H1 (cell line): ENCODE measurements around the gene GNAL. TPM values are rescaled to one million over a fixed set of nuclear protein-coding genes. Genes with fewer than 3 reads are reported as not detected.

Experiments
- EP300 ChIP-seq, 2 experiments: IDR thresholded peaks; 1 replicate in 1 of 2; 2 replicates in 1 of 2; pipeline ENCODE4 v1.6.1; 2011 to 2012; ENCODE audit warnings: low read depth in 2 of 2, low read length in 2 of 2, mild to moderate bottlenecking in 2 of 2, borderline replicate concordance in 1 of 2, inconsistent platforms in 1 of 2, moderate library complexity in 1 of 2
- polyA plus RNA-seq, 7 experiments: library from polyadenylated mRNA; depleted of rRNA in 3 of 7; stranded (reverse) in 5 of 7; unstranded in 2 of 7; fragments of >200 nt in 5 of 7; fragments of 200-250 nt in 2 of 7; gene quantifications; 1 replicate in 5 of 7; 2 replicates in 1 of 7; 4 replicates in 1 of 7; pipeline versions ENCODE4 v1.2.1 to v1.2.3, GENCODE V29; 2011 to 2013; ENCODE audit warnings: missing spikeins in 2 of 7, mixed read lengths in 2 of 7
- total RNA-seq: library from RNA; stranded (reverse); fragmentation: NEBNext Ultra II Directional; extraction: Animal tissue kit (Norgen Biotek cat#: 25700); gene quantifications from 2 replicates; pipeline ENCODE4 v1.2.1, GENCODE V29; 2021

GNAL gene
- total and polyA plus RNA-seq, 2 of the 8 experiments (the other 6 are each of a cell fraction or from before 2014, with no cell fraction given) = 13.2 to 18.3 TPM

DNA sequence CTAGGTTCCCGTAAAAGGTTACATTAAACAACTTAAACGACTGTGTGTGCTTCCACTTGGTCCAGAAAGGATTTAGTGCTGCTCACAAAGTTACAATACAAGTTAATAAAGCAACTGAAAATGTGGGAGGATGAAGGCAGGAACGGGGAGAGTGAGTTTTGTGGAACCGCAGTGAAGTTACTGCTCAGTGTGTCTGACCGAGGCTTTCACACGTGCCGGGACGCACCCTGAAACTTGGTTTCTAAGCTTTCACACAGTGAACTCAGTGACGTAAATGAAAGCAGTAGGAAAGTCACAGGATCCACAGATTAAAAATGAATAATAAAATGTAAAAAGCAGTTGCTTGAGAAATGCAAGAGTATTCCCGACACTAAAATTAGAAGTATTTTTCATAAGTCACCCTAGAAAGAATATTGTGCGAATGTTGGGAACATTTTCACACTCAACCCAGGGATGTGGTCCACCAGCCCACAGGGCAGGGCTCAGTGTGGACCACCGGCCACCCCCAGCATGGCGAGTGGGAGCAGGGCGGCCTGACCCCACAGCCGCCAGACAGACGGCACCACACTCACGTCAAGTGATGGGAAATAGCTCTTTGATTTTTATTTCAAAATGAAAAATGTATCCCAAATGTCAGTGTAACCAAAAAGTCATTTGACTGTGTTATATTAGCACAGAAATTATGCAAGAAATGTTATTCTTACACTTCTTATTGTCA, 129.6 kb downstream of the GNAL start (continued):
- no peak for TF ChIP-seq EP300 (IDR thresholded peaks at IDR 0.05; ENCODE audit: borderline replicate concordance in 1 of 2, low read depth in 2 of 2, low read length in 2 of 2)
